Astrocyte (in vitro differentiated cells and primary cell): ENCODE results near the gene AGPAT3. TPM values are rescaled to one million over a fixed set of nuclear protein-coding genes. Genes with fewer than 3 reads are reported as not detected.

Source experiments
- DNase-seq: peaks from one replicate; pipeline ENCODE4 v3.0.0-alpha.2; 2010; ENCODE audit warnings: low read depth
- FAIRE-seq: peaks from 2 replicates; lab custom pipeline; 2011; peaks lifted over from hg19 to GRCh38; lab: Jason Lieb, UNC
- H2AFZ ChIP-seq: 2 replicates; pipeline ENCODE4 v1.6.0; 2012; ENCODE audit warnings: low read depth, low read length, inconsistent platforms
- H3K27ac ChIP-seq: 2 replicates; pipeline ENCODE4 v1.5.1; 2011; ENCODE audit warnings: low read depth, low read length, inconsistent platforms
- H3K27me3 ChIP-seq: 2 replicates; pipeline ENCODE4 v1.6.0; 2011; ENCODE audit warnings: low read length, inconsistent platforms; ENCODE audit not compliant: insufficient read depth
- H3K36me3 ChIP-seq: 2 replicates; pipeline ENCODE4 v1.5.1; 2011; ENCODE audit warnings: low read length, inconsistent platforms; ENCODE audit not compliant: insufficient read depth
- H3K4me1 ChIP-seq: 2 replicates; pipeline ENCODE4 v1.5.1; 2011; ENCODE audit warnings: low read length, inconsistent platforms; ENCODE audit not compliant: insufficient read depth
- H3K4me2 ChIP-seq: 2 replicates; pipeline ENCODE4 v1.6.0; 2012; ENCODE audit warnings: low read length, inconsistent platforms
- H3K4me3 ChIP-seq: 2 replicates; pipeline ENCODE4 v1.5.1; 2011; ENCODE audit warnings: low read depth, mild to moderate bottlenecking, low read length, inconsistent platforms; ENCODE audit not compliant: insufficient read depth
- H3K79me2 ChIP-seq: 2 replicates; pipeline ENCODE4 v1.6.0; 2012; ENCODE audit warnings: mild to moderate bottlenecking, low read length, inconsistent platforms; ENCODE audit not compliant: insufficient read depth
- H3K9ac ChIP-seq: 2 replicates; pipeline ENCODE4 v1.6.0; 2012; ENCODE audit warnings: mild to moderate bottlenecking, low read length, inconsistent platforms
- H3K9me3 ChIP-seq: 2 replicates; pipeline ENCODE4 v1.5.1; 2012; ENCODE audit warnings: low read depth, mild to moderate bottlenecking, low read length, inconsistent platforms; ENCODE audit not compliant: insufficient read depth
- H4K20me1 ChIP-seq: 2 replicates; pipeline ENCODE4 v1.6.0; 2012; ENCODE audit warnings: low read length, inconsistent platforms; ENCODE audit not compliant: insufficient read depth
- H3K27ac Mint-ChIP-seq: one replicate; pipeline ENCODE4 v1.8.0; 2021; ENCODE audit warnings: mild to moderate bottlenecking, mixed read lengths; ENCODE audit not compliant: unreplicated experiment
- H3K27me3 Mint-ChIP-seq: one replicate; pipeline ENCODE4 v1.8.0; 2021; ENCODE audit warnings: low read depth, mixed read lengths; ENCODE audit not compliant: unreplicated experiment
- H3K36me3 Mint-ChIP-seq: one replicate; pipeline ENCODE4 v1.8.0; 2021; ENCODE audit warnings: low read depth, mixed read lengths; ENCODE audit not compliant: unreplicated experiment
- H3K4me1 Mint-ChIP-seq: one replicate; pipeline ENCODE4 v1.8.0; 2021; ENCODE audit warnings: low read depth, mixed read lengths; ENCODE audit not compliant: unreplicated experiment
- H3K4me3 Mint-ChIP-seq: one replicate; pipeline ENCODE4 v1.8.0; 2021; ENCODE audit warnings: mild to moderate bottlenecking, moderate library complexity, mixed read lengths; ENCODE audit not compliant: unreplicated experiment
- H3K9me3 Mint-ChIP-seq: one replicate; pipeline ENCODE4 v1.8.0; 2021; ENCODE audit warnings: mild to moderate bottlenecking, mixed read lengths; ENCODE audit not compliant: unreplicated experiment
- CTCF ChIP-seq: IDR thresholded peaks from 2 replicates; pipeline ENCODE4 v1.5.1; 2011; ENCODE audit warnings: low read depth, mild to moderate bottlenecking, inconsistent platforms, low read length, moderate library complexity; ENCODE audit not compliant: insufficient read depth
- EZH2 ChIP-seq: IDR thresholded peaks from 2 replicates; pipeline ENCODE4 v1.6.1; 2012; ENCODE audit warnings: mild to moderate bottlenecking, low read length, inconsistent platforms; ENCODE audit not compliant: insufficient read depth
- total RNA-seq: library from RNA; stranded (reverse); gene quantifications from 2 replicates; pipeline ENCODE4 v1.2.1, GENCODE V29; 2021

AGPAT3 gene
- total RNA-seq, 1 donor from 2014 or later: 34.7 TPM

GRCh38 chr21:44029460-44030087 lies 164.6 kb downstream of the AGPAT3 start:
- peaks cover 33% of the 10 kb centered on the region for H3K4me1 Mint-ChIP-seq

GRCh38 chr21:44035244-44035643 lies 170.2 kb downstream of the AGPAT3 start:
- Mint-ChIP-seq H3K27ac (no peak overlapping the region), H3K27me3 (no peaks in the 10 kb centered on the region), H3K4me1 (no peaks in the 10 kb centered on the region), H3K4me3 (no peak overlapping the region), H3K36me3 (peaks cover 18% of the 10 kb centered on the region), H3K9me3 (no peaks in the 10 kb centered on the region)
- DNase-seq: no peak
- no peaks in the 10 kb centered on the region for H3K4me1 ChIP-seq
- TF ChIP-seq EZH2: no peak
- no peak for TF ChIP-seq CTCF
- no peak overlapping the region for H3K9ac ChIP-seq
- no peak overlapping the region for H3K27ac ChIP-seq
- H2AFZ ChIP-seq: no peak overlapping the region
- no peak for FAIRE-seq
- H3K36me3 ChIP-seq: peaks cover 31% of the 10 kb centered on the region
- no peak overlapping the region for H3K4me2 ChIP-seq
- H3K27me3 ChIP-seq: no peaks in the 10 kb centered on the region
- H4K20me1 ChIP-seq: peaks cover 57% of the 10 kb centered on the region
- peaks cover 57% of the 10 kb centered on the region for H3K79me2 ChIP-seq
- no peak overlapping the region for H3K4me3 ChIP-seq
- no peaks in the 10 kb centered on the region for H3K9me3 ChIP-seq

More at GRCh38 chr21:44029460-44030087, 164.6 kb downstream of the AGPAT3 start:
- Histone ChIP-seq H3K79me2 (peaks cover 88% of the 10 kb centered on the region), H2AFZ (no peak overlapping the region), H3K36me3 (peaks cover 12% of the 10 kb centered on the region), H4K20me1 (peaks cover 85% of the 10 kb centered on the region), H3K4me3 (no peak overlapping the region), H3K27me3 (no peaks in the 10 kb centered on the region), H3K9ac (no peak overlapping the region), H3K27ac (no peak overlapping the region), H3K4me1 (peaks cover 19% of the 10 kb centered on the region), H3K4me2 (no peak overlapping the region), H3K9me3 (no peaks in the 10 kb centered on the region)
- Mint-ChIP-seq H3K4me3 (no peak overlapping the region), H3K27me3 (no peaks in the 10 kb centered on the region), H3K36me3 (peaks cover 5% of the 10 kb centered on the region), H3K27ac (peak overlapping the region; percentile 56), H3K9me3 (no peaks in the 10 kb centered on the region)
- FAIRE-seq (no peak), DNase-seq (no peak)
- TF ChIP-seq CTCF: no peak
- TF ChIP-seq EZH2: no peak

Other genes with a start within 250 kb of the AGPAT3 start
- 3.2 TPM in 2 replicates for gene HSF2BP, start 205.7 kb upstream of the AGPAT3 start, total RNA-seq
- gene RRP1B, start 205.7 kb upstream of the AGPAT3 start, total RNA-seq: 31.7 and 34.0 TPM in 2 replicates
- gene PDXK, start 146.1 kb upstream of the AGPAT3 start, total RNA-seq: 159 and 180 TPM in 2 replicates
- gene CSTB, start 88.9 kb upstream of the AGPAT3 start, total RNA-seq: 22.5 and 27.7 TPM in 2 replicates
- 21.1 and 24.9 TPM in 2 replicates for gene RRP1, start 75.6 kb upstream of the AGPAT3 start, total RNA-seq
- 42.3 and 45.7 TPM in 2 replicates for gene TRAPPC10, start 147.1 kb downstream of the AGPAT3 start, total RNA-seq
- gene PWP2, start 242.2 kb downstream of the AGPAT3 start, total RNA-seq: 14.8 and 17.1 TPM in 2 replicates